Colonic mucosa (tissue), 4 donors: ENCODE results near the gene ELL. TPM values are rescaled to one million over a fixed set of nuclear protein-coding genes. Genes with fewer than 3 reads are reported as not detected.

Experiments used
- DNase-seq: peaks from one replicate; pipeline ENCODE4 v3.0.0-alpha.2; 2020
- H3K27ac ChIP-seq: fragments of 200-600 bp; one replicate; pipeline ENCODE4 v1.8.0; 2021
- H3K27me3 ChIP-seq: fragments of 200-600 bp; one replicate; pipeline ENCODE4 v1.8.0; 2021
- H3K36me3 ChIP-seq: fragments of 200-600 bp; one replicate; pipeline ENCODE4 v1.8.0; 2021
- H3K4me1 ChIP-seq: fragments of 200-600 bp; one replicate; pipeline ENCODE4 v1.8.0; 2021; ENCODE audit warnings: mild to moderate bottlenecking
- H3K4me3 ChIP-seq: fragments of 200-600 bp; one replicate; pipeline ENCODE4 v1.8.0; 2021
- H3K9ac ChIP-seq, 2 donors: one replicate each; pipeline ENCODE4 v1.7.0; 2013; ENCODE audit warnings: control low read depth in 2 of 2, low read depth in 2 of 2, low read length in 2 of 2
- H3K9me3 ChIP-seq: fragments of 200-600 bp; one replicate; pipeline ENCODE4 v1.8.0; 2021
- intact Hi-C: fragments of 100-400 bp; cut with DNase I; formaldehyde crosslinking; loops from one replicate; pipeline ENCODE4 v1.14.1; 2022
- total RNA-seq, 2 donors: library from RNA; stranded (reverse); fragmentation: NEBNext Ultra II Directional in 1 of 2; extraction: Animal tissue kit (Norgen Biotek cat#: 25700) in 1 of 2; gene quantifications; one replicate each; pipeline ENCODE4 v1.2.1, GENCODE V29; 2021
- TF ChIP-seq, protein P1 (sequence below): fragments of 200-600 bp; IDR thresholded peaks from one replicate; pipeline ENCODE4 v1.8.0; 2022; ENCODE audit warnings: antibody characterized with exemption, mild to moderate bottlenecking
- donor health status: healthy.
- donor health status: DM: no; HTN: no; CAD: no.
- donor health status: DM: no; HTN: no; CAD: no.

Gene ELL
- total RNA-seq, 2 donors from 2014 or later: 16.3 to 18.6 TPM

- intact Hi-C loops: no loop called here
- peak overlapping the region; percentile 98 for H3K4me3 ChIP-seq
These were observed 36.7 kb upstream of the ELL start for GRCh38 chr19:18558604-18559003.

DNA sequence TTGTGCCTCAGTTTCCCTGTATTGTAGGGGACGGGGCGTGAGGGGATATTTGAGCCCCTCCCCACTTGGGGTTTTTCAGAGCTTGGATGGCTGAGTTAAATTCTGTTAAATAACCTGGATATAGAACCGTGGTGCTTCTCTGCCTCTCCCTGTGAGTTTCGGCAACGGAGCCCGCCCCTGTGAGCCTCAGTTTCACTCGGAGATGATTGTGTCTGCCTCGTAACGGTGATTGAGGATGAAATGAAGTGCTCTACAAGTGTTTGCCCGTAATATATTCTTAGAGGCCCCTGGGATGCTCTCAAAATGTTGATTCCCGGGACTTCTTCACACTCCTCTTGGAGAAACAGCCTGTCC is 36.3 kb upstream of the ELL start:
- peak overlapping the region; percentile 97 to 98 for H3K9ac ChIP-seq
- no peaks in the 10 kb centered on the region for H3K36me3 ChIP-seq
- intact Hi-C loops: no loop called here
- H3K4me3 ChIP-seq: peak overlapping the region; percentile 98
- H3K27ac ChIP-seq: peak overlapping the region; percentile 91
- H3K27me3 ChIP-seq: no peaks in the 10 kb centered on the region
- DNase-seq: no peak
- TF ChIP-seq, protein P1, sequence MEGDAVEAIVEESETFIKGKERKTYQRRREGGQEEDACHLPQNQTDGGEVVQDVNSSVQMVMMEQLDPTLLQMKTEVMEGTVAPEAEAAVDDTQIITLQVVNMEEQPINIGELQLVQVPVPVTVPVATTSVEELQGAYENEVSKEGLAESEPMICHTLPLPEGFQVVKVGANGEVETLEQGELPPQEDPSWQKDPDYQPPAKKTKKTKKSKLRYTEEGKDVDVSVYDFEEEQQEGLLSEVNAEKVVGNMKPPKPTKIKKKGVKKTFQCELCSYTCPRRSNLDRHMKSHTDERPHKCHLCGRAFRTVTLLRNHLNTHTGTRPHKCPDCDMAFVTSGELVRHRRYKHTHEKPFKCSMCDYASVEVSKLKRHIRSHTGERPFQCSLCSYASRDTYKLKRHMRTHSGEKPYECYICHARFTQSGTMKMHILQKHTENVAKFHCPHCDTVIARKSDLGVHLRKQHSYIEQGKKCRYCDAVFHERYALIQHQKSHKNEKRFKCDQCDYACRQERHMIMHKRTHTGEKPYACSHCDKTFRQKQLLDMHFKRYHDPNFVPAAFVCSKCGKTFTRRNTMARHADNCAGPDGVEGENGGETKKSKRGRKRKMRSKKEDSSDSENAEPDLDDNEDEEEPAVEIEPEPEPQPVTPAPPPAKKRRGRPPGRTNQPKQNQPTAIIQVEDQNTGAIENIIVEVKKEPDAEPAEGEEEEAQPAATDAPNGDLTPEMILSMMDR: no peak
- no peaks in the 10 kb centered on the region for H3K9me3 ChIP-seq
- peaks cover 3% of the 10 kb centered on the region for H3K4me1 ChIP-seq

More at GRCh38 chr19:18558604-18559003, 36.7 kb upstream of the ELL start:
- H3K36me3 ChIP-seq: no peaks in the 10 kb centered on the region
- H3K9ac ChIP-seq: peak overlapping the region; percentile 97 to 98
- H3K4me1 ChIP-seq: peaks cover 3% of the 10 kb centered on the region
- TF ChIP-seq, protein P1: no peak
- H3K27me3 ChIP-seq: no peaks in the 10 kb centered on the region
- no peaks in the 10 kb centered on the region for H3K9me3 ChIP-seq
- H3K27ac ChIP-seq: peak overlapping the region; percentile 91
- no peak for DNase-seq

DNA sequence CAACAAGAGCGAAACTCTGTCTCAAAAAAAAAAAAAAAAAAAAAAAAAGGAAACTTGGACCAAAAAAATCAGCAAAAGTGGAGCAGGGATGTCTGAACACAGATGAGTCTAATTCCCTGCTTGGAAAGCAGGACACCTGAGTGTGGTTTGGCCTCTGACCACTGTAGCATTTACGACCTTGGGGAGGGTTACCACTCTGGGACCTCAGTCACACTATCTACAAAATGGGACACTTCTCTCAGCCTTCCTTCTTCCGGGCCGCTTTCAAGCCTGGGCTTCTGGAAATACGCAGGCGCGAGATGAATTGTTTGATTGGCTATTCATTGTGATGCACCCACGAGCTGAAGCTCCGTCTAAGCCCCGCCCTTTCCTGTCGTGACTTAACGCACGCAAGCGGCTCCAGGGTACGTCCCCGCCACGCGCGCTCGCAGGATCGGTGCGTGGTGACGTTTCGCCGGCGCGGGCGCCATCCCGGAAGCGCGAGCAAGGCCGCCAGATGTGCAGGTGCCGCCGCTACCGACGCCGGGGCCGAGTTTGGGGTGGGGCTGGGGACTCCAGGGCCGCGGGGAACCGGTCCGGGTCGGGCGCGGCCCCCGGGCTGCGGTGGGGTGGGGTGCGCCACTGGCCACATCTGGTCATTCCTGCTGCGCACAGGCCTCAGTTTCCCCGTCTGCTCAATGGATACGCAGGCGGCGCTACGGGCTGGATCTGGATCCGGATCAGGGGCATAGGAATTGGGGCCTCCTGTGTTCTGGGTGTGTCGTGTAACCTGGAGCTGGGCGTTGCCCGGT is 35.7 kb upstream of the ELL start, which contains the start of gene KXD1:
Gene KXD1 (plus strand): TSS at position 460 of the 791 bp plus-strand sequence. CDS start 4,187 bp downstream, outside the sequence.
- DNase-seq: peak; percentile 99
- H3K27ac ChIP-seq: peak within 1 kb of the TSS; percentile 91
- TF ChIP-seq, protein P1: no peak
- intact Hi-C loops: no loop called here
- peaks cover 3% of the 10 kb centered on the region for H3K4me1 ChIP-seq
- peak within 1 kb of the TSS; percentile 97 to 98 for H3K9ac ChIP-seq
- H3K9me3 ChIP-seq: no peaks in the 10 kb centered on the region
- H3K36me3 ChIP-seq: no peaks in the 10 kb centered on the region
- no peaks in the 10 kb centered on the region for H3K27me3 ChIP-seq
- peak within 1 kb of the TSS; percentile 98 for H3K4me3 ChIP-seq

DNA sequence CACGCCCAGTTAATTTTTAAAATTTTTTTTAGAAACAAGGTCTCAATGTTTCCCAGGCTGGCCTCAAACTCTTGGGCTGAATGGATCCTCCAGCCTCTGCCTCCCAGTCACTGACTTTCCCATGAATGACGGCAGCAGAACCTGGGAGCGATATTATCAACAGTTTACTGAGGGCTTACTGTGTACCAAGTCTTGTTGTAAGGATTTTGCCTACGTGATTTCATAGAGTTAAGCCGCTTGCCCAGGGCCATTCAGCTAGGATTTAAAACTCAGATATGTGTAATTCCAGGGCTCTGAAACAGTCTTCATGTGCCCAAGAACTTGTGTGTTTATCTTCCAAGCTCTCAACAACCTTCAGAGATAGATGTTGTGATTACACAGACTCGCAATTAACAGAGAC is 29.8 kb upstream of the ELL start:
- no peaks in the 10 kb centered on the region for H3K27me3 ChIP-seq
- no peaks in the 10 kb centered on the region for H3K36me3 ChIP-seq
- no peak overlapping the region for H3K27ac ChIP-seq
- TF ChIP-seq, protein P1: no peak
- H3K4me3 ChIP-seq: no peak overlapping the region
- H3K4me1 ChIP-seq: no peaks in the 10 kb centered on the region
- no peak for DNase-seq
- intact Hi-C loops: no loop called here
- no peaks in the 10 kb centered on the region for H3K9me3 ChIP-seq
- H3K9ac ChIP-seq: no peak overlapping the region

GRCh38 chr19:18543814-18544475 is 22.1 kb upstream of the ELL start:
- TF ChIP-seq, protein P1: no peak
- H3K9ac ChIP-seq: peak overlapping the region; percentile 41 to 47
- peak overlapping the region; percentile 67 for H3K27ac ChIP-seq
- peak; percentile 92 for DNase-seq
- H3K9me3 ChIP-seq: no peaks in the 10 kb centered on the region
- peak overlapping the region; percentile 46 for H3K4me3 ChIP-seq
- no peaks in the 10 kb centered on the region for H3K27me3 ChIP-seq
- H3K36me3 ChIP-seq: no peaks in the 10 kb centered on the region
- no peaks in the 10 kb centered on the region for H3K4me1 ChIP-seq
- intact Hi-C loops: no loop called here
